ENCODE measurements around the gene ERCC6L2. TPM values are rescaled to one million over a fixed set of nuclear protein-coding genes. Genes with fewer than 3 reads are reported as not detected.

ERCC6L2 gene
- total and polyA plus RNA-seq, 2 experiments from 2014 or later: 33.5 to 80.6 TPM

GRCh38 chr9:95912773-95913172 is 37.3 kb downstream of the ERCC6L2 start:
- peaks cover 3% of the 10 kb centered on the region; the same call in 1 of the 2 replicates for H3K4me1 ChIP-seq (ENCODE audit: insufficient read depth)
- no peaks in the 10 kb centered on the region for H3K27me3 Mint-ChIP-seq (ENCODE audit: insufficient read depth, low read depth, poor library complexity)
- H3K27me3 ChIP-seq (ENCODE audit: insufficient read depth): no peaks in the 10 kb centered on the region
- peaks cover 13% of the 10 kb centered on the region for H3K79me2 ChIP-seq (replicated peaks; ENCODE audit: insufficient read depth)
- peaks cover 12% of the 10 kb centered on the region for H3K36me3 Mint-ChIP-seq (ENCODE audit: low read depth)
- H3K9me3 Mint-ChIP-seq: no peaks in the 10 kb centered on the region
- TF ChIP-seq ZNF462 (CRISPR knock-in tag; IDR thresholded peaks at IDR 0.05) (no peak), REST (IDR thresholded peaks at IDR 0.05; ENCODE audit: unreplicated experiment) (no peak), EZH2 (IDR thresholded peaks at IDR 0.05; ENCODE audit: low read depth, unreplicated experiment) (no peak), POLR2AphosphoS5 (IDR thresholded peaks at IDR 0.05; ENCODE audit: low read depth) (no peak), JUNB (IDR thresholded peaks at IDR 0.05; ENCODE audit: unreplicated experiment) (no peak), STAT1 (IDR thresholded peaks at IDR 0.05; ENCODE audit: unreplicated experiment) (no peak), NANOG (IDR thresholded peaks at IDR 0.05; ENCODE audit: borderline replicate concordance) (no peak), ZNF331 (CRISPR knock-in tag; IDR thresholded peaks at IDR 0.05; ENCODE audit: low read depth) (no peak), ZNF114 (CRISPR knock-in tag; IDR thresholded peaks at IDR 0.05) (no peak), CREB1 (CRISPR knock-in tag; IDR thresholded peaks at IDR 0.05; ENCODE audit: low read depth) (no peak), CTCF (conservative IDR thresholded peaks at IDR 0.05; ENCODE audit: low read depth in 2 of 2) (no peak), EZH2phosphoT487 (IDR thresholded peaks at IDR 0.05; ENCODE audit: unreplicated experiment) (no peak), ETS1 (IDR thresholded peaks at IDR 0.05) (no peak)
- no peak overlapping the region for H3K4me3 Mint-ChIP-seq
- no peaks in the 10 kb centered on the region for H3F3A ChIP-seq (replicated peaks; ENCODE audit: low read depth)
- H3K4me3 ChIP-seq: no peak overlapping the region
- H3K4me2 ChIP-seq: no peak overlapping the region
- no peak overlapping the region for H3K27ac Mint-ChIP-seq
- DNase-seq (ENCODE audit: low spot score): no peak
- no peak overlapping the region for H2AFZ ChIP-seq
- peaks cover 13% of the 10 kb centered on the region; the same call in 1 of the 2 replicates for H4K20me1 ChIP-seq (replicated peaks; ENCODE audit: insufficient read depth)
- H3K4me1 Mint-ChIP-seq: peaks cover 4% of the 10 kb centered on the region; the same call in 2 of the 3 replicates
- H3K27ac ChIP-seq (ENCODE audit: low read depth): no peak overlapping the region
- no peaks in the 10 kb centered on the region for H3K9me2 ChIP-seq (ENCODE audit: insufficient read depth)
- no peaks in the 10 kb centered on the region; the same call in 1 of the 2 replicates for H3K36me3 ChIP-seq (ENCODE audit: insufficient read depth)
- no peak for ATAC-seq
